ENCODE measurements around the gene NECTIN1. TPM values are rescaled to one million over a fixed set of nuclear protein-coding genes. Genes with fewer than 3 reads are reported as not detected.

Gene NECTIN1
- total RNA-seq, 4 donors from 2014 or later, result 112 to 176 (median 164) TPM

GRCh38 chr11:119627286-119627685 is 101.7 kb downstream of the NECTIN1 start:
- Histone ChIP-seq H3K36me3 (no peaks in the 10 kb centered on the region), H3K9me3 (no peaks in the 10 kb centered on the region), H3K27me3 (no peaks in the 10 kb centered on the region), H3K27ac (no peak overlapping the region), H3K4me3 (no peak overlapping the region), H3K4me1 (peaks cover 12% of the 10 kb centered on the region)
- 70% methylated on average over 6 of the region's 6 CpGs for WGBS
- TF ChIP-seq EP300 (IDR thresholded peaks at IDR 0.05) (no peak), POLR2A (IDR thresholded peaks at IDR 0.05) (no peak), CTCF (IDR thresholded peaks at IDR 0.05) (no peak), POLR2AphosphoS5 (IDR thresholded peaks at IDR 0.05) (no peak)
- no peak for DNase-seq (ENCODE audit: low spot score in 2 of 2)

- Histone ChIP-seq H3K4me1 (peaks cover 12% of the 10 kb centered on the region), H3K36me3 (no peaks in the 10 kb centered on the region), H3K4me3 (no peak overlapping the region), H3K9me3 (no peaks in the 10 kb centered on the region), H3K27me3 (no peaks in the 10 kb centered on the region), H3K27ac (no peak overlapping the region)
- TF ChIP-seq EP300 (IDR thresholded peaks at IDR 0.05) (no peak), POLR2AphosphoS5 (IDR thresholded peaks at IDR 0.05) (no peak), CTCF (IDR thresholded peaks at IDR 0.05) (no peak), POLR2A (IDR thresholded peaks at IDR 0.05) (no peak)
- DNase-seq (ENCODE audit: low spot score in 2 of 2), result no peak
- 91% methylated on average over 7 of the region's 7 CpGs for WGBS
Observed at GRCh38 chr11:119626871-119627270, 102.1 kb downstream of the NECTIN1 start.

- no peak for DNase-seq (ENCODE audit: low spot score in 2 of 2)
- WGBS, result 53% methylated on average over 6 of the region's 7 CpGs
- no peak overlapping the region for H3K27ac ChIP-seq
- no peak overlapping the region for H3K4me3 ChIP-seq
- TF ChIP-seq EP300 (IDR thresholded peaks at IDR 0.05) (no peak), POLR2AphosphoS5 (IDR thresholded peaks at IDR 0.05) (no peak)
- H3K36me3 ChIP-seq, result no peaks in the 10 kb centered on the region
- H3K27me3 ChIP-seq, result no peaks in the 10 kb centered on the region
- H3K4me1 ChIP-seq, result peaks cover 12% of the 10 kb centered on the region
- H3K9me3 ChIP-seq, result no peaks in the 10 kb centered on the region
Observed at GRCh38 chr11:119626197-119626841, 102.7 kb downstream of the NECTIN1 start.

- no peak overlapping the region for H3K27ac ChIP-seq
- H3K4me3 ChIP-seq, result no peak overlapping the region
- 58% methylated on average over 19 of the region's 19 CpGs for WGBS
- no peak for DNase-seq (ENCODE audit: low spot score in 2 of 2)
- no peaks in the 10 kb centered on the region for H3K36me3 ChIP-seq
- TF ChIP-seq EP300 (IDR thresholded peaks at IDR 0.05), result no peak
- no peak for TF ChIP-seq POLR2A (IDR thresholded peaks at IDR 0.05)
- no peak for TF ChIP-seq POLR2AphosphoS5 (IDR thresholded peaks at IDR 0.05)
- no peak for TF ChIP-seq CTCF (IDR thresholded peaks at IDR 0.05)
- peaks cover 12% of the 10 kb centered on the region for H3K4me1 ChIP-seq
- no peaks in the 10 kb centered on the region for H3K9me3 ChIP-seq
- H3K27me3 ChIP-seq, result no peaks in the 10 kb centered on the region
Observed at GRCh38 chr11:119625206-119625978, 103.6 kb downstream of the NECTIN1 start.

- no peaks in the 10 kb centered on the region for H3K36me3 ChIP-seq
- no peak overlapping the region for H3K27ac ChIP-seq
- peaks cover 12% of the 10 kb centered on the region for H3K4me1 ChIP-seq
- DNase-seq (ENCODE audit: low spot score in 2 of 2), result no peak
- no peaks in the 10 kb centered on the region for H3K9me3 ChIP-seq
- 86% methylated on average over 6 of the region's 6 CpGs for WGBS
- no peak overlapping the region for H3K4me3 ChIP-seq
- TF ChIP-seq POLR2AphosphoS5 (IDR thresholded peaks at IDR 0.05) (no peak), CTCF (IDR thresholded peaks at IDR 0.05) (no peak)
- no peaks in the 10 kb centered on the region for H3K27me3 ChIP-seq
Observed at GRCh38 chr11:119624629-119625028, 104.4 kb downstream of the NECTIN1 start.
